Endothelial cell of umbilical vein (primary cell): Measurements from ENCODE around the gene CTTNBP2. TPM values are rescaled to one million over a fixed set of nuclear protein-coding genes. Genes with fewer than 3 reads are reported as not detected.

ENCODE experiments used
- BruUV-seq: library from RNA; stranded (reverse); fragments of 400-500 nt; replicated peaks from 2 replicates; lab custom pipeline; 2021; lab: Mats Ljungman, UMichigan
- CTCF ChIA-PET: fragments of 300-600, 350-600 bp; sonication (Branson Sonifier 250); formaldehyde crosslinking; loops from one replicate; lab custom pipeline; 2021; ENCODE audit warnings: antibody characterized with exemption, inconsistent platforms; lab: Charles Lee
- POLR2A ChIA-PET: fragments of 300-600, 350-600 bp; sonication (Branson Sonifier 250); formaldehyde crosslinking; loops from one replicate; lab custom pipeline; 2021; ENCODE audit warnings: antibody characterized with exemption, inconsistent platforms; lab: Charles Lee
- DNase-seq: peaks from one replicate; pipeline ENCODE4 v3.0.0-alpha.2; 2011; ENCODE audit warnings: low read depth, low spot score
- FAIRE-seq: peaks from 2 replicates; lab custom pipeline; 2011; peaks lifted over from hg19 to GRCh38; lab: Jason Lieb, UNC
- H2AFZ ChIP-seq: 2 replicates; pipeline ENCODE4 v1.6.0; 2012; ENCODE audit warnings: low read depth, low read length, control low read depth, inconsistent platforms
- H3K27ac ChIP-seq: 2 replicates; pipeline ENCODE4 v1.5.1; 2011; ENCODE audit warnings: low read depth, mild to moderate bottlenecking, control low read depth, low read length, moderate library complexity; ENCODE audit not compliant: insufficient read depth
- H3K27me3 ChIP-seq, 2 experiments: 2 replicates each; pipeline versions ENCODE4 v1.6.0 to v1.6.1; 2011; ENCODE audit warnings: low read length in 2 of 2, mixed read lengths in 1 of 2; ENCODE audit not compliant: control insufficient read depth in 2 of 2, insufficient read depth in 2 of 2
- H3K36me3 ChIP-seq, 2 experiments: 2 replicates in 1 of 2; 3 replicates in 1 of 2; pipeline ENCODE4 v1.5.1; 2011; ENCODE audit warnings: low read length in 2 of 2, mild to moderate bottlenecking in 1 of 2, moderate library complexity in 1 of 2; ENCODE audit not compliant: control insufficient read depth in 2 of 2, insufficient read depth in 2 of 2; ENCODE audit errors: extremely low read depth in 1 of 2
- H3K4me1 ChIP-seq: 3 replicates; pipeline ENCODE4 v1.5.1; 2011; ENCODE audit warnings: mild to moderate bottlenecking, low read length; ENCODE audit not compliant: control insufficient read depth, insufficient read depth; ENCODE audit errors: extremely low read depth
- H3K4me2 ChIP-seq: 2 replicates; pipeline ENCODE4 v1.6.1; 2011; ENCODE audit warnings: low read length, control low read depth, mixed read lengths; ENCODE audit not compliant: insufficient read depth
- H3K4me3 ChIP-seq, 3 experiments: fragments of 200-600 bp in 1 of 3; sonication (generic), shearing (Covaris generic) in 1 of 3; replicated peaks in 1 of 3; 2 replicates each; pipeline ENCODE4 v1.5.1; 2011 to 2016; ENCODE audit warnings: control low read depth in 3 of 3, low read length in 3 of 3, mild to moderate bottlenecking in 2 of 3, inconsistent platforms in 1 of 3, low read depth in 1 of 3, moderate library complexity in 1 of 3; ENCODE audit not compliant: insufficient read depth in 1 of 3
- H3K79me2 ChIP-seq: 2 replicates; pipeline ENCODE4 v1.6.0; 2012; ENCODE audit warnings: low read length, inconsistent platforms; ENCODE audit not compliant: control insufficient read depth, insufficient read depth
- H3K9ac ChIP-seq: replicated peaks from 2 replicates; pipeline ENCODE3; 2011; ENCODE audit warnings: low read length, control low read depth; ENCODE audit not compliant: insufficient read depth; ENCODE audit errors: extremely low read depth
- H3K9me1 ChIP-seq: replicated peaks from 3 replicates; pipeline ENCODE4 v1.6.0; 2011; ENCODE audit warnings: mild to moderate bottlenecking, low read length; ENCODE audit not compliant: control insufficient read depth, insufficient read depth; ENCODE audit errors: extremely low read depth
- H3K9me3 ChIP-seq: replicated peaks from 2 replicates; pipeline ENCODE4 v1.5.1; 2012; ENCODE audit warnings: low read length, inconsistent platforms; ENCODE audit not compliant: control insufficient read depth, insufficient read depth
- H4K20me1 ChIP-seq: replicated peaks from 2 replicates; pipeline ENCODE3; 2011; ENCODE audit warnings: mild to moderate bottlenecking, low read length; ENCODE audit not compliant: control insufficient read depth, insufficient read depth; ENCODE audit errors: extremely low read depth
- EZH2 ChIP-seq: IDR thresholded peaks from 2 replicates; pipeline ENCODE4 v1.6.1; 2012; ENCODE audit warnings: borderline replicate concordance, low read depth, mild to moderate bottlenecking, moderate library complexity, low read length, inconsistent platforms; ENCODE audit not compliant: severe bottlenecking
- FOS ChIP-seq: IDR thresholded peaks from 2 replicates; pipeline ENCODE4 v1.6.1; 2011; ENCODE audit warnings: mild to moderate bottlenecking, low read length, moderate library complexity, borderline replicate concordance; ENCODE audit not compliant: insufficient read depth
- GATA2 ChIP-seq: IDR thresholded peaks from 2 replicates; pipeline ENCODE4 v1.7.0; 2011; ENCODE audit warnings: low read depth, mild to moderate bottlenecking, moderate library complexity, mixed read lengths, low read length; ENCODE audit not compliant: insufficient read length, insufficient read depth
- JUN ChIP-seq: IDR thresholded peaks from 2 replicates; pipeline ENCODE4 v1.6.1; 2011; ENCODE audit warnings: borderline replicate concordance, low read depth; ENCODE audit not compliant: insufficient read length, insufficient read depth
- MYC ChIP-seq: IDR thresholded peaks from one replicate; pipeline ENCODE4 v1.6.1; 2011; ENCODE audit warnings: mild to moderate bottlenecking, low read depth, low read length
- POLR2A ChIP-seq: IDR thresholded peaks from 2 replicates; pipeline ENCODE4 v1.6.1; 2012; ENCODE audit warnings: low read depth, mild to moderate bottlenecking, control low read depth, low read length
- POLR2AphosphoS5 ChIP-seq: IDR thresholded peaks from 2 replicates; pipeline ENCODE4 v1.6.1; 2012; ENCODE audit warnings: low read depth, mild to moderate bottlenecking, control low read depth, low read length, moderate library complexity; ENCODE audit not compliant: insufficient read depth
- dilution Hi-C: fragments of 300-500 bp; cut with MboI; formaldehyde crosslinking; loops from one replicate; pipeline ENCODE4 v1.15.0; 2019; ENCODE audit warnings: low sequenced_read_pairs; ENCODE audit not compliant: extremely low pct_ligation_motif_present
- intact Hi-C: fragments of 100-400 bp; cut with micrococcal nuclease; formaldehyde crosslinking; loops from one replicate; pipeline ENCODE4 v1.10.0; 2022
- polyA plus RNA-seq, 4 experiments: library from polyadenylated mRNA; depleted of rRNA in 3 of 4; stranded (reverse) in 3 of 4; unstranded in 1 of 4; fragments of >200 nt; gene quantifications; 2 replicates each; pipeline versions ENCODE4 v1.2.1 to v1.2.3, GENCODE V29; 2011 to 2012; ENCODE audit warnings: missing spikeins in 1 of 4
- total RNA-seq: library from RNA; stranded (reverse); gene quantifications from 2 replicates; pipeline ENCODE4 v1.2.3, GENCODE V29; 2021
- TF ChIP-seq, protein P1 (sequence below), 2 donors: IDR thresholded peaks; 1 replicate in 1 of 2; 2 replicates in 1 of 2; pipeline ENCODE4 v1.5.1; 2011; ENCODE audit warnings: low read length in 2 of 2, mild to moderate bottlenecking in 2 of 2, moderate library complexity in 2 of 2, control low read depth in 1 of 2, inconsistent platforms in 1 of 2, low read depth in 1 of 2; ENCODE audit not compliant: insufficient read depth in 1 of 2; ENCODE audit errors: extremely low read depth in 1 of 2
- TF ChIP-seq, protein P2 (sequence below): IDR thresholded peaks from 2 replicates; pipeline ENCODE4 v1.6.1; 2011; ENCODE audit not compliant: insufficient read depth, insufficient read length

Gene CTTNBP2
- total and polyA plus RNA-seq, 2 donors (not counting 3 experiments of a cell fraction or from before 2014, with no cell fraction given), result 0.08 to 0.35 TPM

DNA sequence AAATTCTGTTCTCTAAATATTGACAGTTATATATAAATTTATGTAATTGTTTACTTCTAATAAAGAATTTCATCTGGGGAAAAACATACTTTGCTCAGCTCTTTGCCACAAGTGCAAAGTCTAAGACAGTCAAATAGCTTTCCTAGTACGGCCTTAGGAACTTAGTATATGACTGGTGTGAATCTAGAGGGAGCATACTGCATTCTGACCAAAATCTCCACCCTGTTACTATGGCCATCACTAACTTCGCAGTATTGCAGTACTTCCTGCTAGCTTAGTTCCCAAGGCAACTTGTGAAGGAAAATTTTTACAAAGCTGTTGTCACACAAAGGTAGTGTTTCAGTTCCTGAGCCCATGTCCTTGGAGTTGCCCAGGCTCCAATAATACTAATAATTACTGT lies 211.9 kb downstream of the CTTNBP2 start:
- Histone ChIP-seq H4K20me1 (no peaks in the 10 kb centered on the region), H3K36me3 (no peaks in the 10 kb centered on the region), H3K4me1 (peaks cover 11% of the 10 kb centered on the region), H2AFZ (peak overlapping the region; percentile 45), H3K4me2 (no peak overlapping the region), H3K27me3 (no peaks in the 10 kb centered on the region), H3K4me3 (no peak overlapping the region), H3K9ac (no peak overlapping the region), H3K9me1 (no peaks in the 10 kb centered on the region), H3K27ac (no peak overlapping the region), H3K79me2 (no peaks in the 10 kb centered on the region), H3K9me3 (no peaks in the 10 kb centered on the region)
- dilution Hi-C loops (no loop called here), intact Hi-C loops (no loop called here)
- FAIRE-seq (no peak), DNase-seq (no peak)
- no TSS peak for BruUV-seq
- no peak for TF ChIP-seq POLR2A
- no peak for TF ChIP-seq JUN
- no peak for TF ChIP-seq GATA2
- TF ChIP-seq EZH2, result no peak
- TF ChIP-seq, protein P1, sequence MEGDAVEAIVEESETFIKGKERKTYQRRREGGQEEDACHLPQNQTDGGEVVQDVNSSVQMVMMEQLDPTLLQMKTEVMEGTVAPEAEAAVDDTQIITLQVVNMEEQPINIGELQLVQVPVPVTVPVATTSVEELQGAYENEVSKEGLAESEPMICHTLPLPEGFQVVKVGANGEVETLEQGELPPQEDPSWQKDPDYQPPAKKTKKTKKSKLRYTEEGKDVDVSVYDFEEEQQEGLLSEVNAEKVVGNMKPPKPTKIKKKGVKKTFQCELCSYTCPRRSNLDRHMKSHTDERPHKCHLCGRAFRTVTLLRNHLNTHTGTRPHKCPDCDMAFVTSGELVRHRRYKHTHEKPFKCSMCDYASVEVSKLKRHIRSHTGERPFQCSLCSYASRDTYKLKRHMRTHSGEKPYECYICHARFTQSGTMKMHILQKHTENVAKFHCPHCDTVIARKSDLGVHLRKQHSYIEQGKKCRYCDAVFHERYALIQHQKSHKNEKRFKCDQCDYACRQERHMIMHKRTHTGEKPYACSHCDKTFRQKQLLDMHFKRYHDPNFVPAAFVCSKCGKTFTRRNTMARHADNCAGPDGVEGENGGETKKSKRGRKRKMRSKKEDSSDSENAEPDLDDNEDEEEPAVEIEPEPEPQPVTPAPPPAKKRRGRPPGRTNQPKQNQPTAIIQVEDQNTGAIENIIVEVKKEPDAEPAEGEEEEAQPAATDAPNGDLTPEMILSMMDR (IDR thresholded peaks at IDR 0.05; ENCODE audit: extremely low read depth in 1 of 2, insufficient read depth in 1 of 2, low read depth in 1 of 2, low read length in 2 of 2), result no peak
- TF ChIP-seq MYC, result no peak
- TF ChIP-seq POLR2AphosphoS5, result no peak
- TF ChIP-seq, protein P2, sequence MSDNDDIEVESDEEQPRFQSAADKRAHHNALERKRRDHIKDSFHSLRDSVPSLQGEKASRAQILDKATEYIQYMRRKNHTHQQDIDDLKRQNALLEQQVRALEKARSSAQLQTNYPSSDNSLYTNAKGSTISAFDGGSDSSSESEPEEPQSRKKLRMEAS, result no peak
- TF ChIP-seq FOS, result no peak
- ChIA-PET POLR2A (no interaction called here), CTCF (interaction anchor here (1.4 kb wide), 1 partner anchor 11 kb away, joined by 3 read pairs; no protein-coding TSS in a partner anchor)
